Panc1 (cell line): ENCODE results near the gene UBAP2. TPM values are rescaled to one million over a fixed set of nuclear protein-coding genes. Genes with fewer than 3 reads are reported as not detected.
A peak's percentile ranks its signal among the peaks of the same experiment; 100 is the strongest.

Experiments
- ATAC-seq: fragments of 200-7000 bp; cut with Tn5 transposase; 2 replicates; pipeline ENCODE4 v1.9.1; 2020; ENCODE audit warnings: mild to moderate bottlenecking, moderate library complexity
- BruUV-seq: library from RNA; stranded (reverse); fragments of 400-500 nt; replicated peaks from 2 replicates; lab custom pipeline; 2021; lab: Mats Ljungman, UMichigan
- CTCF ChIA-PET: fragments of 300-600 bp; sonication (Branson Sonifier 250); formaldehyde crosslinking; loops from one replicate; lab custom pipeline; 2022; ENCODE audit warnings: antibody characterized with exemption; lab: Charles Lee
- POLR2A ChIA-PET: fragments of 300-600 bp; sonication (Branson Sonifier 250); formaldehyde crosslinking; loops from one replicate; lab custom pipeline; 2022; ENCODE audit warnings: antibody characterized with exemption; lab: Charles Lee
- DNase-seq: peaks from one replicate; pipeline ENCODE4 v3.0.0-alpha.2; 2010; ENCODE audit warnings: low read depth, low spot score
- H3K27ac ChIP-seq: 2 replicates; pipeline ENCODE4 v1.5.1; 2011; ENCODE audit warnings: mild to moderate bottlenecking, low read length, inconsistent platforms
- H3K27me3 ChIP-seq: fragments of 200-500 bp; sonication (Bioruptor generic); 2 replicates; pipeline ENCODE4 v1.6.0; 2014; ENCODE audit warnings: low read length, inconsistent platforms; ENCODE audit not compliant: control insufficient read depth, insufficient read depth
- H3K36me3 ChIP-seq: fragments of 200-500 bp; sonication (Bioruptor generic); 2 replicates; pipeline ENCODE4 v1.5.1; 2014; ENCODE audit warnings: inconsistent platforms, mild to moderate bottlenecking, low read length, moderate library complexity; ENCODE audit not compliant: control insufficient read depth, insufficient read depth
- H3K4me1 ChIP-seq: 2 replicates; pipeline ENCODE4 v1.5.1; 2011; ENCODE audit warnings: inconsistent platforms, mild to moderate bottlenecking, low read length, moderate library complexity; ENCODE audit not compliant: control insufficient read depth, insufficient read depth
- H3K4me3 ChIP-seq, 2 experiments: 2 replicates each; pipeline ENCODE4 v1.5.1; 2011 to 2012; ENCODE audit warnings: low read depth in 2 of 2, low read length in 2 of 2, mild to moderate bottlenecking in 2 of 2, inconsistent platforms in 1 of 2, moderate library complexity in 1 of 2
- H3K9me3 ChIP-seq: fragments of 200-500 bp; sonication (Bioruptor generic); 2 replicates; pipeline ENCODE4 v1.5.1; 2014; ENCODE audit warnings: low read depth, mild to moderate bottlenecking, inconsistent platforms, low read length, moderate library complexity; ENCODE audit not compliant: control insufficient read depth, insufficient read depth
- CTCF ChIP-seq: fragments of 450-650 bp; IDR thresholded peaks from 2 replicates; pipeline ENCODE4 v1.5.1; 2017; ENCODE audit warnings: mild to moderate bottlenecking
- POLR2AphosphoS5 ChIP-seq: IDR thresholded peaks from 2 replicates; pipeline ENCODE4 v1.6.1; 2012; ENCODE audit warnings: mild to moderate bottlenecking, low read depth, low read length, moderate library complexity
- REST ChIP-seq, 2 experiments: IDR thresholded peaks; 2 replicates each; pipeline ENCODE4 v1.6.1; 2011 to 2012; ENCODE audit warnings: low read depth in 2 of 2, control low read depth in 1 of 2, low read length in 1 of 2, mild to moderate bottlenecking in 1 of 2, moderate library complexity in 1 of 2; ENCODE audit not compliant: insufficient read depth in 1 of 2
- SIN3A ChIP-seq: IDR thresholded peaks from 2 replicates; pipeline ENCODE4 v1.6.1; 2012; ENCODE audit warnings: low read depth, mild to moderate bottlenecking, low read length, moderate library complexity, borderline replicate concordance; ENCODE audit not compliant: insufficient read depth
- TCF7L2 ChIP-seq: IDR thresholded peaks from 2 replicates; pipeline ENCODE4 v1.6.1; 2011; ENCODE audit warnings: mild to moderate bottlenecking, low read depth, low read length, inconsistent platforms
- in situ Hi-C: cut with HindIII; loops from 2 replicates; pipeline ENCODE4 v1.10.0; 2016; ENCODE audit warnings: low sequenced_read_pairs, low pct_unique_long_range_greater_than_20kb
- intact Hi-C: fragments of 100-400 bp; cut with micrococcal nuclease; formaldehyde crosslinking; loops from one replicate; pipeline ENCODE4 v1.10.0; 2022; ENCODE audit not compliant: unreplicated experiment
- total RNA-seq: library from RNA; stranded (reverse); gene quantifications from one replicate; pipeline ENCODE4 v1.2.1, GENCODE V29; 2021; ENCODE audit not compliant: unreplicated experiment

The UBAP2 gene
- total RNA-seq, 1 experiment from 2014 or later: 94.6 TPM

GRCh38 chr9:34035656-34036055 lies 13.0 kb downstream of the UBAP2 start:
- peak overlapping the region; percentile 49; the same call in 1 of the 2 replicates for H3K27ac ChIP-seq
- CTCF ChIA-PET: no interaction called here
- TF ChIP-seq SIN3A (no peak), POLR2AphosphoS5 (no peak), CTCF (no peak), TCF7L2 (no peak), REST (IDR thresholded peaks at IDR 0.05; ENCODE audit: insufficient read depth in 1 of 2, low read depth in 2 of 2, low read length in 1 of 2) (no peak)
- H3K4me3 ChIP-seq: no peak overlapping the region
- no peaks in the 10 kb centered on the region for H3K9me3 ChIP-seq
- POLR2A ChIA-PET: no interaction called here
- in situ Hi-C loops: no loop called here
- no peak for ATAC-seq
- H3K36me3 ChIP-seq: no peaks in the 10 kb centered on the region
- no peaks in the 10 kb centered on the region for H3K27me3 ChIP-seq
- no TSS peak for BruUV-seq
- intact Hi-C loops: no loop called here
- DNase-seq: no peak
- H3K4me1 ChIP-seq: peaks cover 15% of the 10 kb centered on the region

GRCh38 chr9:34034698-34035065 lies 14.0 kb downstream of the UBAP2 start:
- in situ Hi-C loops: no loop called here
- CTCF ChIA-PET: interaction anchor here (0.6 kb wide), 1 partner anchor 160 kb away, joined by 5 read pairs; no protein-coding TSS in a partner anchor

More at GRCh38 chr9:34034698-34035065, 14.0 kb downstream of the UBAP2 start:
- Histone ChIP-seq H3K4me1 (peaks cover 15% of the 10 kb centered on the region), H3K27ac (peak overlapping the region; percentile 57), H3K36me3 (no peaks in the 10 kb centered on the region), H3K27me3 (no peaks in the 10 kb centered on the region), H3K4me3 (no peak overlapping the region), H3K9me3 (no peaks in the 10 kb centered on the region)
- no peak for DNase-seq
- no TSS peak for BruUV-seq
- TF ChIP-seq REST (IDR thresholded peaks at IDR 0.05; ENCODE audit: insufficient read depth in 1 of 2, low read depth in 2 of 2, low read length in 1 of 2): no peak
- no peak for TF ChIP-seq TCF7L2
- TF ChIP-seq POLR2AphosphoS5: no peak
- TF ChIP-seq CTCF: no peak
- no peak for TF ChIP-seq SIN3A
- POLR2A ChIA-PET: no interaction called here
- intact Hi-C loops: no loop called here
- peak; percentile 65 for ATAC-seq
